Endothelial cell of umbilical vein (primary cell): ENCODE data around the gene NLGN1.

Experiments used
- CTCF ChIP-seq, 2 donors: IDR thresholded peaks; 1 replicate in 1 of 2; 2 replicates in 1 of 2; pipeline ENCODE4 v1.5.1; 2011; ENCODE audit warnings: low read length in 2 of 2, mild to moderate bottlenecking in 2 of 2, moderate library complexity in 2 of 2, control low read depth in 1 of 2, inconsistent platforms in 1 of 2, low read depth in 1 of 2; ENCODE audit not compliant: insufficient read depth in 1 of 2; ENCODE audit errors: extremely low read depth in 1 of 2
- EZH2 ChIP-seq: IDR thresholded peaks from 2 replicates; pipeline ENCODE4 v1.6.1; 2012; ENCODE audit warnings: borderline replicate concordance, low read depth, mild to moderate bottlenecking, moderate library complexity, low read length, inconsistent platforms; ENCODE audit not compliant: severe bottlenecking
- POLR2A ChIP-seq: IDR thresholded peaks from 2 replicates; pipeline ENCODE4 v1.6.1; 2012; ENCODE audit warnings: low read depth, mild to moderate bottlenecking, control low read depth, low read length
- POLR2AphosphoS5 ChIP-seq: IDR thresholded peaks from 2 replicates; pipeline ENCODE4 v1.6.1; 2012; ENCODE audit warnings: low read depth, mild to moderate bottlenecking, control low read depth, low read length, moderate library complexity; ENCODE audit not compliant: insufficient read depth

- TF ChIP-seq CTCF (IDR thresholded peaks at IDR 0.05; ENCODE audit: extremely low read depth in 1 of 2, insufficient read depth in 1 of 2, low read depth in 1 of 2, low read length in 2 of 2) (no peak), POLR2A (no peak), EZH2 (no peak), POLR2AphosphoS5 (no peak)
Measured at GRCh38 chr3:173843060-173843459, 445.5 kb downstream of the NLGN1 start.
